Liver (tissue), 9 donors: ENCODE data around the gene DPP6. TPM values are rescaled to one million over a fixed set of nuclear protein-coding genes. Genes with fewer than 3 reads are reported as not detected.

Experiments used
- DNase-seq: peaks from one replicate; pipeline ENCODE4 v3.0.0-alpha.2; 2017; ENCODE audit warnings: low spot score
- H3K27ac ChIP-seq, 2 donors: one replicate each; pipeline ENCODE4 v1.7.0; 2013; ENCODE audit warnings: inconsistent platforms in 2 of 2, low read length in 2 of 2, control low read depth in 1 of 2, low read depth in 1 of 2, mild to moderate bottlenecking in 1 of 2
- H3K27me3 ChIP-seq, 4 donors: one replicate each; pipeline versions ENCODE4 v1.6.1 to v1.7.0; 2013; ENCODE audit warnings: low read length in 3 of 4, inconsistent platforms in 1 of 4, mild to moderate bottlenecking in 1 of 4, moderate library complexity in 1 of 4; ENCODE audit not compliant: control insufficient read depth in 4 of 4, insufficient read depth in 4 of 4
- H3K36me3 ChIP-seq, 4 donors: one replicate each; pipeline versions ENCODE4 v1.6.1 to v1.7.0; 2013; ENCODE audit warnings: low read length in 3 of 4, mild to moderate bottlenecking in 3 of 4, low read depth in 1 of 4, moderate library complexity in 1 of 4; ENCODE audit not compliant: control insufficient read depth in 4 of 4, insufficient read depth in 3 of 4
- H3K4me1 ChIP-seq, 4 donors: one replicate each; pipeline versions ENCODE4 v1.6.1 to v1.7.0; 2013; ENCODE audit warnings: low read length in 3 of 4, mild to moderate bottlenecking in 3 of 4, moderate library complexity in 1 of 4; ENCODE audit not compliant: control insufficient read depth in 4 of 4, insufficient read depth in 4 of 4
- H3K4me3 ChIP-seq, 3 donors: one replicate each; pipeline versions ENCODE4 v1.6.1 to v1.7.0; 2013; ENCODE audit warnings: low read length in 3 of 3, control low read depth in 1 of 3, low read depth in 1 of 3, mild to moderate bottlenecking in 1 of 3
- H3K9ac ChIP-seq, 2 donors: one replicate each; pipeline ENCODE4 v1.7.0; 2013; ENCODE audit warnings: low read length in 2 of 2, mild to moderate bottlenecking in 2 of 2, moderate library complexity in 2 of 2, control low read depth in 1 of 2, low read depth in 1 of 2
- H3K9me3 ChIP-seq, 4 donors: one replicate each; pipeline versions ENCODE4 v1.6.1 to v1.7.0; 2013; ENCODE audit warnings: low read length in 3 of 4; ENCODE audit not compliant: control insufficient read depth in 4 of 4
- ATF3 ChIP-seq: IDR thresholded peaks from 2 replicates; pipeline ENCODE4 v1.6.1; 2016; ENCODE audit warnings: antibody characterized with exemption
- EGR1 ChIP-seq, 2 donors: IDR thresholded peaks; 2 replicates each; pipeline ENCODE4 v1.6.1; 2016 to 2018; ENCODE audit warnings: antibody characterized with exemption in 2 of 2, low read depth in 2 of 2
- GABPA ChIP-seq, 2 donors: IDR thresholded peaks in 1 of 2; conservative IDR thresholded peaks in 1 of 2; 2 replicates each; pipeline ENCODE4 v1.6.1; 2016; ENCODE audit warnings: antibody characterized with exemption in 2 of 2, mild to moderate bottlenecking in 1 of 2, moderate library complexity in 1 of 2
- HNF4A ChIP-seq, 2 donors: conservative IDR thresholded peaks; 2 replicates each; pipeline ENCODE4 v1.6.1; 2016; ENCODE audit warnings: antibody characterized with exemption in 2 of 2, mild to moderate bottlenecking in 2 of 2
- HNF4G ChIP-seq: IDR thresholded peaks from 2 replicates; pipeline ENCODE4 v1.6.1; 2016; ENCODE audit warnings: antibody characterized with exemption
- JUND ChIP-seq, 2 donors: IDR thresholded peaks; 2 replicates each; pipeline ENCODE4 v1.6.1; 2016; ENCODE audit warnings: antibody characterized with exemption in 2 of 2
- NR2F2 ChIP-seq: IDR thresholded peaks from 2 replicates; pipeline ENCODE4 v1.6.1; 2016; ENCODE audit warnings: antibody characterized with exemption
- RAD21 ChIP-seq, 2 donors: IDR thresholded peaks; 2 replicates each; pipeline ENCODE4 v1.6.1; 2016; ENCODE audit warnings: antibody characterized with exemption in 2 of 2, mild to moderate bottlenecking in 2 of 2
- REST ChIP-seq: IDR thresholded peaks from 2 replicates; pipeline ENCODE4 v1.6.1; 2016; ENCODE audit warnings: antibody characterized with exemption, mild to moderate bottlenecking
- RXRA ChIP-seq, 2 donors: IDR thresholded peaks; 2 replicates each; pipeline ENCODE4 v1.6.1; 2017 to 2018; ENCODE audit warnings: antibody characterized with exemption in 2 of 2, mild to moderate bottlenecking in 1 of 2
- SP1 ChIP-seq: IDR thresholded peaks from 2 replicates; pipeline ENCODE4 v1.6.1; 2018; ENCODE audit warnings: antibody characterized with exemption, mild to moderate bottlenecking
- TAF1 ChIP-seq: conservative IDR thresholded peaks from 2 replicates; pipeline ENCODE4 v1.6.1; 2016; ENCODE audit warnings: antibody characterized with exemption, mild to moderate bottlenecking
- ZBTB33 ChIP-seq: IDR thresholded peaks from 2 replicates; pipeline ENCODE4 v1.6.1; 2016; ENCODE audit warnings: antibody characterized with exemption
- WGBS: extraction: QIAGEN DNeasy Blood & Tissue Kit; methylation state at CpG from one replicate; pipeline ENCODE4 v1.1.7; 2013; 5-methylcytosine and 5-hydroxymethylcytosine counted together
- polyA plus RNA-seq, 2 donors: library from polyadenylated mRNA; stranded (reverse) in 1 of 2; unstranded in 1 of 2; fragments of 200-250 nt in 1 of 2; fragments of >200 nt in 1 of 2; fragmentation: Nextera tagmentation in 1 of 2; extraction: Ambion mirVana in 1 of 2; gene quantifications; one replicate each; pipeline versions ENCODE4 v1.2.1 to v1.2.3, GENCODE V29; 2013 to 2015
- total RNA-seq, 2 donors: library from RNA; depleted of rRNA; stranded (reverse); fragments of >200 nt; gene quantifications; one replicate each; pipeline ENCODE4 v1.2.3, GENCODE V29; 2014
- TF ChIP-seq, protein P1 (sequence below): IDR thresholded peaks from 2 replicates; pipeline ENCODE4 v1.6.1; 2016; ENCODE audit warnings: antibody characterized with exemption
- donor health status: healthy.
- donor health status: healthy.
- donor health status: healthy.
- donor health status: healthy.
- donor health status: healthy.

The DPP6 gene
- total and polyA plus RNA-seq, 4 donors = 0.01 TPM; not detected in 3

- Histone ChIP-seq H3K9me3 (peaks cover 0 to 5% (median 0%) of the 10 kb centered on the region in 4 donors), H3K27ac (no peak overlapping the region), H3K4me3 (no peak overlapping the region), H3K36me3 (no peaks in the 10 kb centered on the region), H3K9ac (no peak overlapping the region), H3K27me3 (peaks cover 0 to 7% (median 0%) of the 10 kb centered on the region in 4 donors), H3K4me1 (no peaks in the 10 kb centered on the region)
- DNase-seq = no peak
- TF ChIP-seq ZBTB33 (no peak), HNF4G (no peak), TAF1 (no peak), EGR1 (IDR thresholded peaks at IDR 0.05; ENCODE audit: low read depth in 2 of 2) (no peak), SP1 (no peak)
- 79% methylated on average over 15 of the region's 15 CpGs for WGBS
These were observed 399.6 kb downstream of the DPP6 start for GRCh38 chr7:154451480-154452457.

- no peak for TF ChIP-seq GABPA (IDR thresholded peaks at IDR 0.05 in 1 of 2, conservative IDR thresholded peaks at IDR 0.05 in 1 of 2)
- no peak for TF ChIP-seq ZBTB33
- TF ChIP-seq TAF1 = no peak
- TF ChIP-seq RXRA (IDR thresholded peaks at IDR 0.05) = no peak
- TF ChIP-seq, protein P1, sequence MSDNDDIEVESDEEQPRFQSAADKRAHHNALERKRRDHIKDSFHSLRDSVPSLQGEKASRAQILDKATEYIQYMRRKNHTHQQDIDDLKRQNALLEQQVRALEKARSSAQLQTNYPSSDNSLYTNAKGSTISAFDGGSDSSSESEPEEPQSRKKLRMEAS = no peak
- TF ChIP-seq SP1 = no peak
- TF ChIP-seq JUND (IDR thresholded peaks at IDR 0.05) = no peak
- no peak for TF ChIP-seq HNF4A (conservative IDR thresholded peaks at IDR 0.05)
- no peak for TF ChIP-seq NR2F2
- no peak for TF ChIP-seq ATF3
- no peak for TF ChIP-seq RAD21 (IDR thresholded peaks at IDR 0.05)
- no peak for TF ChIP-seq REST
- Histone ChIP-seq H3K27me3 (no peaks in the 10 kb centered on the region), H3K36me3 (no peaks in the 10 kb centered on the region), H3K9me3 (peaks cover 0 to 7% (median 3%) of the 10 kb centered on the region in 4 donors), H3K27ac (no peak overlapping the region), H3K4me3 (no peak overlapping the region), H3K9ac (no peak overlapping the region), H3K4me1 (no peaks in the 10 kb centered on the region)
- WGBS = 86% methylated on average over 5 of the region's 5 CpGs
- DNase-seq = no peak
These were observed 411.6 kb downstream of the DPP6 start for GRCh38 chr7:154463794-154464193.
